Measurements from ENCODE around the gene PCSK6. TPM values are rescaled to one million over a fixed set of nuclear protein-coding genes. Genes with fewer than 3 reads are reported as not detected.
A peak's percentile ranks its signal among the peaks of the same experiment; 100 is the strongest.

PCSK6 gene
- total and polyA plus RNA-seq, 7 donors, result 8.3 to 32.7 (median 13.3) TPM

DNA sequence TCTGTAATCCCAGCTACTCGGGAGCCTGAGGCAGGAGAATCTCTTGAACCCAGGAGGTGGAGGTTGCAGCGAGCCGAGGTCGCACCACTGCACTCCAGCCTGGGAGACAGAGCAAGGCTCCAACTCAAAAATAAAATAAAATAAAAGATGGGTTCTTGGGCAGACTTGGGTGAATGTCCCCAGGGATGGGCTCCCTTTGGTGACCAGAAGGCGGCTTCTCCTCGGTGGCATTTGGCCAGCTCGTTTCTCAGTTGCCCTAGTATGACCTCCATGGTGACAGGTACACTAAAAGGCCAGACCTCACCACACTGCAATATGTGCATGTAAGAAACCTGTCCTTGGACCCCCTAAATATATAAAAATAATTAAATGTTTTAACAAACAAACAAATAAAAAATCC is 118.4 kb downstream of the PCSK6 start:
- ATAC-seq, result no peak
- intact Hi-C loops (cut with DNase I), result loop anchor here in 1 of 2 donors (10.0 kb wide), 1 partner anchor 134 kb away; no protein-coding TSS in a partner anchor
- peaks cover 0 to 21% of the 10 kb centered on the region in 2 donors for H3K36me3 ChIP-seq (ENCODE audit: insufficient read depth in 1 of 2, low read depth in 1 of 2)
- no peak overlapping the region for H3K4me3 ChIP-seq
- H3K27ac ChIP-seq, result no peak overlapping the region
- 91 to 93% (median 92%) methylated on average over 7 of the region's 7 CpGs for WGBS, 3 donors
- TF ChIP-seq CTCF (IDR thresholded peaks at IDR 0.05), result no peak
- peak in 1 of 2 donors; percentile 26 for DNase-seq
- H3K9me3 ChIP-seq, result no peaks in the 10 kb centered on the region
- no peaks in the 10 kb centered on the region for H3K4me1 ChIP-seq
- H3K27me3 ChIP-seq (ENCODE audit: insufficient read depth in 3 of 3, low read length in 2 of 3), result no peaks in the 10 kb centered on the region

- Histone ChIP-seq H3K9me3 (no peaks in the 10 kb centered on the region), H3K4me1 (no peaks in the 10 kb centered on the region), H3K27ac (no peak overlapping the region), H3K36me3 (ENCODE audit: insufficient read depth in 1 of 2, low read depth in 1 of 2) (peaks cover 0 to 27% of the 10 kb centered on the region in 2 donors), H3K4me3 (no peak overlapping the region), H3K27me3 (ENCODE audit: insufficient read depth in 3 of 3, low read length in 2 of 3) (no peaks in the 10 kb centered on the region)
- DNase-seq, result peak in 1 of 2 donors; percentile 31
- WGBS, 3 donors, result 92 to 95% (median 94%) methylated on average over 25 to 26 of the region's 26 CpGs
- ATAC-seq, result no peak
- intact Hi-C loops (cut with DNase I), result loop anchor here in 1 of 2 donors (10.0 kb wide), 1 partner anchor 134 kb away; no protein-coding TSS in a partner anchor
- TF ChIP-seq CTCF (IDR thresholded peaks at IDR 0.05), result no peak
These were observed 119.0 kb downstream of the PCSK6 start for GRCh38 chr15:101370330-101371024.

DNA sequence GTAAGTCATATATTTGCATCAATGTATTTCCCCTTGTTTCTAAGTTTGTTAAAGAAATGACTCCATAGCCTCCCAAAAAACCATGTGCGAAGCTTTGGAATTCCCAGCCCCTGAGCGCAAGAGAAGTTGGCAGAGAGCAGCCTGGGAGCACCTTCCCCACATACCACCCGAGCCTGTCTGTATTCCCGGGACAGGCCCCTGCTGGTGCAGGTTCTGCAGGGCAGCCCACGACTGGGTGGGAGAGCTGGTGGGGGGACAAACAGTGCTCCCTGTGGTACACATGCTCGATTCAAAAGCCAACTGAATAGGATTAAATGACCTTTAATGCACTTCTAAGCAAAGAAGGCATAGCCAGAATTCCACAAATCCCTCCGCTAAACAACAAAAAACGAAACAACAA is 119.8 kb downstream of the PCSK6 start:
- H3K27me3 ChIP-seq (ENCODE audit: insufficient read depth in 3 of 3, low read length in 2 of 3), result no peaks in the 10 kb centered on the region
- intact Hi-C loops (cut with DNase I), result loop anchor here in 1 of 2 donors (5.0 to 10.0 kb wide), 3 partner anchors 58 to 135 kb away; no protein-coding TSS in a partner anchor
- H3K27ac ChIP-seq, result no peak overlapping the region
- H3K4me3 ChIP-seq, result no peak overlapping the region
- no peak for ATAC-seq
- no peaks in the 10 kb centered on the region for H3K9me3 ChIP-seq
- DNase-seq, result peak in 1 of 2 donors; percentile 9
- H3K4me1 ChIP-seq, result no peaks in the 10 kb centered on the region
- peaks cover 0 to 34% of the 10 kb centered on the region in 2 donors for H3K36me3 ChIP-seq (ENCODE audit: insufficient read depth in 1 of 2, low read depth in 1 of 2)
- WGBS, 3 donors, result 82 to 89% (median 88%) methylated on average over 8 of the region's 8 CpGs
- no peak for TF ChIP-seq CTCF (IDR thresholded peaks at IDR 0.05)

DNA sequence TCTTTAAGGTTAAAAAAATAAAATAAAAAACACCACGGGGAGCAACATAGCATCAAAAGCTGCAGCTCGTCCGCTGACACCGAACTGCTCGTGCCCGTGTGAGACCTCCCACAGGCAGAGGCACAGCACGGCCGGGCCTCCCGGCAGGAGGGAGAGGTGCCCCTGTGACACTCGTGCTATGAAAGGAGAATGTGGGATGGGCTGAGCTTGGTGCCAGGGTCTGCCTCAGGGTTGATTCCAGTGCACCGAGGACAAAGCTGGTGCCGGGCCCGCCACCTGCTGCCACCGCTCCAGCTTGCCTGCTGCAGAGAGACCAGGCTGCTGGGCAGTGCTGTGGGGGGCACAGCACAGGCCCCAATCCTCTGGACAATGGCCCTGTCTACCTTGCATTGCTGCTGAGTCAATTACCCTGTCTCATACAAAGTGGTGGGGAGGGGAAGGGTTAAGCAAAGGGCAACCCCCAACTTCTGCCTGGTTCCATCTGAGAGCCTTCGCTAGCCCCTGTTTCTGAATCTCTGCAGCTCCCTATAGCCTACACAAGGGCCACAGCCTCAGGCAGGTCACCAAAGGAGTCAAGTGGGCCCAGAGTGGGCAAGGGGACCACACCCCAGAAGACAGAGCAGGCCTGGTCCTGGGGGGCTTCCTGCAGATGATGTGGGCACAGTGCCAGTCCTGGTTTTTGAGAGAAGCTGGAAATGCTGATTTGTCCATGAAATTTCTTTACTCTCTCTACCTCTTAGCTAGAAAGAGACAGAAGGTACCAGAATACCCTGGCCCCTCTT is 120.5 kb downstream of the PCSK6 start:
- no peak overlapping the region for H3K4me3 ChIP-seq
- ATAC-seq, result peak; percentile 59 to 76 (median 69)

More for the DNA sequence above, 120.5 kb downstream of the PCSK6 start:
- no peak overlapping the region for H3K27ac ChIP-seq
- peaks cover 0 to 36% of the 10 kb centered on the region in 2 donors for H3K36me3 ChIP-seq (ENCODE audit: insufficient read depth in 1 of 2, low read depth in 1 of 2)
- intact Hi-C loops (cut with DNase I), result loop anchor here in 1 of 2 donors (5.0 to 10.0 kb wide), 2 partner anchors 58 to 64 kb away; no protein-coding TSS in a partner anchor
- peak in 1 of 2 donors; percentile 55 for DNase-seq
- WGBS, 3 donors, result 42 to 45% (median 42%) methylated on average over 15 of the region's 15 CpGs
- no peak for TF ChIP-seq CTCF (IDR thresholded peaks at IDR 0.05)
- H3K4me1 ChIP-seq, result no peaks in the 10 kb centered on the region
- no peaks in the 10 kb centered on the region for H3K9me3 ChIP-seq
- H3K27me3 ChIP-seq (ENCODE audit: insufficient read depth in 3 of 3, low read length in 2 of 3), result no peaks in the 10 kb centered on the region
